Ishikawa (cell line): ENCODE measurements around the gene ETV3L.

ENCODE experiments used
- CEBPB ChIP-seq: IDR thresholded peaks from 2 replicates; pipeline ENCODE4 v1.6.1; 2012
- CREB1 ChIP-seq: IDR thresholded peaks from 2 replicates; pipeline ENCODE4 v1.6.1; 2012; ENCODE audit warnings: low read depth
- EGR1 ChIP-seq: IDR thresholded peaks from 2 replicates; pipeline ENCODE4 v1.6.1; 2012
- EP300 ChIP-seq: IDR thresholded peaks from 2 replicates; pipeline ENCODE4 v1.6.1; 2012; ENCODE audit warnings: borderline replicate concordance
- FOXM1 ChIP-seq: IDR thresholded peaks from 2 replicates; pipeline ENCODE4 v1.6.1; 2012; ENCODE audit warnings: low read depth, borderline replicate concordance
- MAX ChIP-seq: IDR thresholded peaks from 2 replicates; pipeline ENCODE4 v1.6.1; 2012
- NFIC ChIP-seq: IDR thresholded peaks from 2 replicates; pipeline ENCODE4 v1.6.1; 2012
- RAD21 ChIP-seq: IDR thresholded peaks from 2 replicates; pipeline ENCODE4 v1.6.1; 2012; ENCODE audit warnings: low read depth
- REST ChIP-seq: IDR thresholded peaks from 2 replicates; pipeline ENCODE4 v1.6.1; 2012; ENCODE audit warnings: low read depth, mild to moderate bottlenecking
- TAF1 ChIP-seq: IDR thresholded peaks from 2 replicates; pipeline ENCODE4 v1.6.1; 2012; ENCODE audit warnings: low read depth, mild to moderate bottlenecking
- TCF12 ChIP-seq: IDR thresholded peaks from 2 replicates; pipeline ENCODE4 v1.6.1; 2012; ENCODE audit warnings: low read depth
- TEAD4 ChIP-seq: IDR thresholded peaks from 2 replicates; pipeline ENCODE4 v1.6.1; 2012
- USF1 ChIP-seq: IDR thresholded peaks from 2 replicates; pipeline ENCODE4 v1.6.1; 2012
- YY1 ChIP-seq: IDR thresholded peaks from 2 replicates; pipeline ENCODE4 v1.6.1; 2012; ENCODE audit warnings: low read depth
- ZBTB7A ChIP-seq: IDR thresholded peaks from 2 replicates; pipeline ENCODE4 v1.6.1; 2012; ENCODE audit warnings: low read depth

The ETV3L gene

GRCh38 chr1:157099633-157100009 is at the start of gene ETV3L:
Gene ETV3L, minus strand, starts transcription at chr1:157099808. Its CDS starts 285 bp downstream, at chr1:157099523.
- no peak for TF ChIP-seq TCF12
- TF ChIP-seq CEBPB, result no peak
- no peak for TF ChIP-seq EGR1
- no peak for TF ChIP-seq MAX

- no peak for TF ChIP-seq YY1
- TF ChIP-seq CREB1, result no peak
- no peak for TF ChIP-seq RAD21
- no peak for TF ChIP-seq MAX
- no peak for TF ChIP-seq NFIC
- no peak for TF ChIP-seq FOXM1
- no peak for TF ChIP-seq TCF12
- no peak for TF ChIP-seq TAF1
- TF ChIP-seq ZBTB7A, result no peak
- no peak for TF ChIP-seq TEAD4
Observed at GRCh38 chr1:157147906-157148700, 48.5 kb upstream of the ETV3L start.

GRCh38 chr1:157147037-157147436 is 47.4 kb upstream of the ETV3L start:
- no peak for TF ChIP-seq USF1
- TF ChIP-seq RAD21, result no peak
- no peak for TF ChIP-seq TEAD4
- no peak for TF ChIP-seq EP300
- no peak for TF ChIP-seq CEBPB
- no peak for TF ChIP-seq CREB1
- no peak for TF ChIP-seq REST

- TF ChIP-seq EP300, result no peak
- no peak for TF ChIP-seq TEAD4
- TF ChIP-seq REST, result no peak
- no peak for TF ChIP-seq TAF1
- TF ChIP-seq RAD21, result no peak
- no peak for TF ChIP-seq ZBTB7A
- no peak for TF ChIP-seq YY1
- no peak for TF ChIP-seq CREB1
- TF ChIP-seq MAX, result no peak
- TF ChIP-seq FOXM1, result no peak
- TF ChIP-seq CEBPB, result no peak
- no peak for TF ChIP-seq TCF12
- TF ChIP-seq EGR1, result no peak
- no peak for TF ChIP-seq USF1
- no peak for TF ChIP-seq NFIC
Observed at GRCh38 chr1:157146244-157146643, 46.6 kb upstream of the ETV3L start.

GRCh38 chr1:157145076-157145475 is 45.5 kb upstream of the ETV3L start:
- no peak for TF ChIP-seq CREB1
- no peak for TF ChIP-seq FOXM1
- no peak for TF ChIP-seq REST
- no peak for TF ChIP-seq TCF12
- TF ChIP-seq NFIC, result no peak
- no peak for TF ChIP-seq MAX
- no peak for TF ChIP-seq EP300
- no peak for TF ChIP-seq TAF1
- no peak for TF ChIP-seq EGR1
- TF ChIP-seq ZBTB7A, result no peak
- no peak for TF ChIP-seq RAD21
- TF ChIP-seq YY1, result no peak
- TF ChIP-seq USF1, result no peak
- TF ChIP-seq CEBPB, result no peak
- no peak for TF ChIP-seq TEAD4
